Neutrophil (primary cell): ENCODE results near the gene SLC20A1.

Experiments used
- H3K27ac ChIP-seq: fragments of 200-600 bp; sonication (generic); 2 replicates; pipeline ENCODE4 v1.5.1; 2016; ENCODE audit warnings: mild to moderate bottlenecking, moderate library complexity
- H3K27me3 ChIP-seq: fragments of 200-600 bp; sonication (generic); 2 replicates; pipeline ENCODE4 v1.6.0; 2016; ENCODE audit warnings: mild to moderate bottlenecking
- H3K36me3 ChIP-seq: fragments of 200-600 bp; sonication (generic); 2 replicates; pipeline ENCODE4 v1.5.1; 2017
- H3K4me1 ChIP-seq, 2 experiments: fragments of 200-600 bp in 1 of 2; sonication (generic) in 1 of 2; 1 replicate in 1 of 2; 2 replicates in 1 of 2; pipeline versions ENCODE4 v1.5.1 to v1.6.1; 2013 to 2016; ENCODE audit warnings: low read depth in 1 of 2, low read length in 1 of 2, mild to moderate bottlenecking in 1 of 2, moderate library complexity in 1 of 2; ENCODE audit not compliant: control insufficient read depth in 1 of 2, insufficient read depth in 1 of 2
- H3K4me3 ChIP-seq, 2 experiments: fragments of 200-600 bp in 1 of 2; sonication (generic) in 1 of 2; 1 replicate in 1 of 2; 2 replicates in 1 of 2; pipeline ENCODE4 v1.5.1; 2013 to 2016; ENCODE audit warnings: low read depth in 1 of 2, low read length in 1 of 2, mild to moderate bottlenecking in 1 of 2, moderate library complexity in 1 of 2
- H3K9me3 ChIP-seq: fragments of 200-600 bp; sonication (generic); 2 replicates; pipeline ENCODE4 v1.5.1; 2016
- TF ChIP-seq, protein P1 (sequence below): fragments of 200-600 bp; sonication (generic); IDR thresholded peaks from 2 replicates; pipeline ENCODE4 v1.5.1; 2016; ENCODE audit warnings: antibody characterized with exemption

Gene SLC20A1

DNA sequence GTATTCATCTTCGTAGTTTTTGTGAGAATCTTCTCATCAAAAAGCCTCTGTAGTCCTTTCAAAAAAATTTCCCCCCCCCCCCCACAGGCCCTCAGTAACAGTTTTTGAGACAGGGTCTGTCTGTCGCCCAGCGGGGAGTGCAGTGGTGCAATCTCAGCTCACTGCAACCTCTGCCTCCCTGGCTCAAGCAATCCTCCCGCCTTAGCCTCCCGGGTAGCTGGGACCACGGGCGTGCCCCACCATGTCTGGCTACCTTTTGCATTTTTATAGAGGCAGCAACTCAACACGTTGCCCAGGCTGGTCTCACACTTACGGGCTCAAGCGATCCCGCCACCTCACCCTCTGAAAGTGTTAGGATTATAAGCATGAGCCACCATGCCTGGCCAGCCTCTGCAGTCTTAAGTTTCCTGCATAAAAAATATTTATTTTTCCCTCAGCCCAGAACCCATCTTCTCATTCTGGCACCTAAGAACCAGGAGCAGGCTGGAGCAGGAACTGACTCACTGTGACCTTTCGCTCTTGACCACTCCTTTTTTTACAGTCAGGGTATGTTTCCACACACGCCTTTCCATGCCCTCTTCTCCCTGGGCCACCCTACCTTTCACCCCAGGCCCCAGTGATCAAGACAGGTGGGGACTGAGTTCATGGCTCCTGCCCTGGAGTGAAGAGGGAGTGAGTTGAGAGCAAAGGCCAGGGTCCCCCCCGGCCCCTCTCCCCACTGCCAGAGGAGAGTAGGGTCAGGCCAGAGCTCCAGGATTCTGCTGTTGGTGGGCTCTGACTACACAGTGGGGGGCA is 42.5 kb downstream of the SLC20A1 start:
- TF ChIP-seq, protein P1, sequence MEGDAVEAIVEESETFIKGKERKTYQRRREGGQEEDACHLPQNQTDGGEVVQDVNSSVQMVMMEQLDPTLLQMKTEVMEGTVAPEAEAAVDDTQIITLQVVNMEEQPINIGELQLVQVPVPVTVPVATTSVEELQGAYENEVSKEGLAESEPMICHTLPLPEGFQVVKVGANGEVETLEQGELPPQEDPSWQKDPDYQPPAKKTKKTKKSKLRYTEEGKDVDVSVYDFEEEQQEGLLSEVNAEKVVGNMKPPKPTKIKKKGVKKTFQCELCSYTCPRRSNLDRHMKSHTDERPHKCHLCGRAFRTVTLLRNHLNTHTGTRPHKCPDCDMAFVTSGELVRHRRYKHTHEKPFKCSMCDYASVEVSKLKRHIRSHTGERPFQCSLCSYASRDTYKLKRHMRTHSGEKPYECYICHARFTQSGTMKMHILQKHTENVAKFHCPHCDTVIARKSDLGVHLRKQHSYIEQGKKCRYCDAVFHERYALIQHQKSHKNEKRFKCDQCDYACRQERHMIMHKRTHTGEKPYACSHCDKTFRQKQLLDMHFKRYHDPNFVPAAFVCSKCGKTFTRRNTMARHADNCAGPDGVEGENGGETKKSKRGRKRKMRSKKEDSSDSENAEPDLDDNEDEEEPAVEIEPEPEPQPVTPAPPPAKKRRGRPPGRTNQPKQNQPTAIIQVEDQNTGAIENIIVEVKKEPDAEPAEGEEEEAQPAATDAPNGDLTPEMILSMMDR, result no peak
- Histone ChIP-seq H3K36me3 (no peaks in the 10 kb centered on the region), H3K27me3 (no peaks in the 10 kb centered on the region), H3K4me3 (no peak overlapping the region), H3K9me3 (no peaks in the 10 kb centered on the region), H3K4me1 (peaks cover 67 to 69% of the 10 kb centered on the region in 2 experiments), H3K27ac (no peak overlapping the region)

DNA sequence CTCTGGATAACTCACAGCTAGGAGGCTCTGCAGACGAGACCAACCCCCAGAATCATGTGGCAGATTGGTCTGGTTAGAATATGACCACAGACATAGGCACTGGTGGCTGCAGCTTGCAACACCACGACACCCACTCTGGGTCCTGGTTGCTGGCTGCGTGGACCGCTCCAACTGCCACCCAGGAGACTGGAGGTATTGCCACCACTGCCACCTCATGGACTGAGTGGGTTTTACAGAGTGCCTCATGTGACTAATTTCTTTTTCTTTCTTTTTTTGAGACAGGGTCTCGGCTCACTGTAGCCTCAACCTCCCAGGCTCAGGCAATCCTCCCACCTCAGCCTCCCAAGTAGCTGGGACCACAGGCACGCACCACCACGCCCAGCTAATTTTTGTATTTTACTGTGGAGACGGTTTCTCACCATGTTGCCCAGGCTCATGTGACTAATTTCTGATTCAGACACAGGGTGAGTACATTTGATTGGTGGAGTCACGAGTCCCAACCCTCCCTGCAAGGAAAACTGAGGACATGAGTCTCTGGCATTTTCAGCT is 45.2 kb downstream of the SLC20A1 start:
- Histone ChIP-seq H3K27ac (peak overlapping the region; percentile 83), H3K4me1 (peaks cover 47 to 49% of the 10 kb centered on the region in 2 experiments), H3K4me3 (peak overlapping the region; percentile 44 to 55), H3K36me3 (no peaks in the 10 kb centered on the region), H3K9me3 (no peaks in the 10 kb centered on the region), H3K27me3 (no peaks in the 10 kb centered on the region)
- TF ChIP-seq, protein P1, result peak; percentile 91

DNA sequence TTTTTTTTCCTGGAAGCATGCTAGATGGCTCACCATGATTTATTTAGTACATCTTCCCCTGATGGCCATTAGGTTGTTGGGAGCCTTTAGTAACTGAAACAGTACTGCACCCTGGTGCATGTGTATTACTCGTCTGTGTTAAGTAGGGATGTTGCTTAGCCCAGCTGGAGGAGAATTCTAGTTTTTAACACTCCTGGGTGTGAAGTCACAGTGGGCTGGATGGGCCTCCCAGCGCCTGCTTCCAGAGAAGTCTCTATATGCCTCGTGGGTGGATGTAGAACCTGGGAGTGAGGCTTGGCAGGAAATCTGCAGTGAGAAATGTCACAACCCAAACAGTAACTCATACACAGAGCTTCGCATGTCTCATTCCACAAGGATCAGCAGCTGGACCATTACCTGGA is 46.1 kb downstream of the SLC20A1 start:
- Histone ChIP-seq H3K27ac (peak overlapping the region; percentile 83), H3K4me3 (no peak overlapping the region)

DNA sequence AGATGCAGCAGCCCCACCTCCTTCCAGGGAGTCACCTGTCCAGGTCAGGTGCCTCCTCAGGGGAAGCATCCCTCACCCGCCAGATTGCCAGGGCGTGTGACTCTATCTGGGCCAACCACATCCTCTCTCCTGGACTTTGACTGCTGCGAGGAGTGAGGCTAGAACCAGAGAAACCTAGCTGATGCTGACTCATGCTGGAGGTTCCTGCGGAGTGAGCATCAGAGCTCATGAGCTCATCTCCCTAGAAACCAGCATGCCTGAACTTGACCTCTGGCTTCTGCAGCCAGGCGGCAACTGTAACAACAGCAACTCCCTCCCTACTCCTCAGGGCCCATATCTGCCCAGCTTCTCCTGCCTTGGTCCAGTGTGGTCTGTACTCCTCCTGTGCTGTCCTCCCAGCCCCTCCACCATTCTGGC is 46.8 kb downstream of the SLC20A1 start:
- H3K27me3 ChIP-seq, result no peaks in the 10 kb centered on the region
- peak overlapping the region in 1 of 2 experiments; percentile 21 for H3K4me3 ChIP-seq
- H3K36me3 ChIP-seq, result no peaks in the 10 kb centered on the region
- peaks cover 35 to 38% of the 10 kb centered on the region in 2 experiments for H3K4me1 ChIP-seq
- no peaks in the 10 kb centered on the region for H3K9me3 ChIP-seq
- TF ChIP-seq, protein P1, result peak; percentile 48
- H3K27ac ChIP-seq, result peak overlapping the region; percentile 83

More for the DNA sequence above, 46.1 kb downstream of the SLC20A1 start:
- no peaks in the 10 kb centered on the region for H3K27me3 ChIP-seq
- TF ChIP-seq, protein P1, result no peak
- H3K36me3 ChIP-seq, result no peaks in the 10 kb centered on the region
- H3K4me1 ChIP-seq, result peaks cover 38 to 40% of the 10 kb centered on the region in 2 experiments
- H3K9me3 ChIP-seq, result no peaks in the 10 kb centered on the region

DNA sequence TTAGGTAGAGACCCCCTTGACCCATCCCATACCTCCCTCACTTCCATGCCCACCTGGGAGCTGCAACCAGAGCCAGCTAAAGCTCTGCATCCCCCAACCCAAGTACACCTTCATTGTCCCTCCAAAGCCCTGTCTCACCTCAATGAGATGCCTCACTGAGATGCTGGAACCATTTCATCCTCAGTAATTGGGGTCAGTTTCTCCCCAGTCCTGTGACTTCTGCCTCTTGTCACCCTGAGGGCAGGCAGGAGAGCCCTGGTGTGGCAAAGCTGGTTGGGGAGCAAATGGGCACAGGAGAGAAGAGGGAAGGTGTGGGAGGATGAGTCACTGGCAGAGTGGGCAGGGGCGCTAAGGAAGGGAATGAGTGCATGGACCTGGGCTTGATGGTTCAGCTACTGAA is 47.2 kb downstream of the SLC20A1 start:
- Histone ChIP-seq H3K4me3 (peak overlapping the region in 1 of 2 experiments; percentile 21), H3K27me3 (no peaks in the 10 kb centered on the region)
- TF ChIP-seq, protein P1, result no peak

More for the DNA sequence above, 47.2 kb downstream of the SLC20A1 start:
- H3K27ac ChIP-seq, result peak overlapping the region; percentile 83
- H3K4me1 ChIP-seq, result peaks cover 35 to 38% of the 10 kb centered on the region in 2 experiments
- H3K36me3 ChIP-seq, result no peaks in the 10 kb centered on the region
- no peaks in the 10 kb centered on the region for H3K9me3 ChIP-seq
